ENCODE measurements around the gene CHST3. TPM values are rescaled to one million over a fixed set of nuclear protein-coding genes. Genes with fewer than 3 reads are reported as not detected.

Gene CHST3
- polyA plus RNA-seq, 1 donor from 2014 or later: not detected

Other genes with a start within 250 kb of the CHST3 start
- gene C10orf105, start 244.6 kb upstream of the CHST3 start, polyA plus RNA-seq: not detected
- 73.6 TPM for gene VSIR, start 190.9 kb upstream of the CHST3 start, polyA plus RNA-seq
- gene PSAP, start 113.1 kb upstream of the CHST3 start, polyA plus RNA-seq: 625 TPM
- 65.5 TPM for gene SPOCK2, start 124.2 kb downstream of the CHST3 start, polyA plus RNA-seq